HCT116 (cell line): Measurements from ENCODE around the gene GMPR2. TPM values are rescaled to one million over a fixed set of nuclear protein-coding genes. Genes with fewer than 3 reads are reported as not detected.

Experiments used
- ATAC-seq: fragments of 200-7000 bp; cut with Tn5 transposase; 2 replicates; pipeline ENCODE4 v1.9.1; 2020; ENCODE audit warnings: mild to moderate bottlenecking, moderate library complexity
- BruUV-seq: library from RNA; stranded (reverse); fragments of 400-500 nt; replicated peaks from 2 replicates; lab custom pipeline; 2021; lab: Mats Ljungman, UMichigan
- CTCF ChIA-PET: fragments of 300-600 bp; sonication (Branson Sonifier 250); formaldehyde crosslinking; loops from one replicate; lab custom pipeline; 2021; ENCODE audit warnings: antibody characterized with exemption; lab: Charles Lee
- POLR2A ChIA-PET: fragments of 300-600, 350-600 bp; sonication (Branson Sonifier 250); formaldehyde crosslinking; loops from one replicate; lab custom pipeline; 2021; ENCODE audit warnings: antibody characterized with exemption; lab: Charles Lee
- RAD21 ChIA-PET, 2 experiments: fragments of 300-600 bp; sonication (Branson Sonifier 250); formaldehyde crosslinking; loops; one replicate each; lab custom pipeline; 2023; ENCODE audit warnings: low total read pairs in 2 of 2; ENCODE audit not compliant: uncharacterized antibody in 2 of 2, unreplicated experiment in 2 of 2, low non-redundant PET in 1 of 2; lab: Charles Lee
- DNase-seq: peaks from one replicate; pipeline ENCODE4 v3.0.0-alpha.2; 2010; ENCODE audit warnings: low read depth, low spot score
- H2AFZ ChIP-seq: fragments of 200-600 bp; shearing (Covaris generic), sonication (generic); 2 replicates; pipeline ENCODE4 v1.6.1; 2017; ENCODE audit warnings: low read depth, mixed run types, mixed read lengths, antibody characterized with exemption, low read length; ENCODE audit not compliant: poor library complexity, severe bottlenecking
- H3K27ac ChIP-seq: 2 replicates; pipeline ENCODE4 v1.5.1; 2012; ENCODE audit warnings: low read depth, low read length
- H3K27me3 ChIP-seq: fragments of 200-600 bp; sonication (generic); 2 replicates; pipeline ENCODE4 v1.6.1; 2016; ENCODE audit warnings: mixed run types, low read length, mixed read lengths; ENCODE audit not compliant: insufficient read depth
- H3K36me3 ChIP-seq, 2 experiments: fragments of 200-500 bp in 1 of 2; fragments of 200-600 bp in 1 of 2; sonication (Bioruptor generic) in 1 of 2; sonication (generic) in 1 of 2; 2 replicates each; pipeline versions ENCODE4 v1.5.1 to v1.6.1; 2014 to 2016; ENCODE audit warnings: low read length in 2 of 2, inconsistent platforms in 1 of 2, mixed read lengths in 1 of 2, mixed run types in 1 of 2; ENCODE audit not compliant: insufficient read depth in 2 of 2, control insufficient read depth in 1 of 2
- H3K4me1 ChIP-seq, 2 experiments: fragments of 200-600 bp in 1 of 2; sonication (generic) in 1 of 2; 2 replicates each; pipeline versions ENCODE4 v1.5.1 to v1.6.1; 2012 to 2017; ENCODE audit warnings: low read length in 2 of 2, inconsistent platforms in 1 of 2, mild to moderate bottlenecking in 1 of 2, mixed read lengths in 1 of 2, mixed run types in 1 of 2, moderate library complexity in 1 of 2; ENCODE audit not compliant: insufficient read depth in 2 of 2, control insufficient read depth in 1 of 2
- H3K4me2 ChIP-seq: fragments of 200-600 bp; sonication (generic); 2 replicates; pipeline ENCODE4 v1.6.1; 2017; ENCODE audit warnings: mixed run types, low read length, mixed read lengths
- H3K4me3 ChIP-seq, 2 experiments: fragments of 200-600 bp in 1 of 2; sonication (generic) in 1 of 2; replicated peaks in 1 of 2; 2 replicates each; pipeline ENCODE4 v1.5.1; 2011 to 2016; ENCODE audit warnings: low read length in 2 of 2, control low read depth in 1 of 2, low read depth in 1 of 2, mild to moderate bottlenecking in 1 of 2, mixed read lengths in 1 of 2, mixed run types in 1 of 2
- H3K79me2 ChIP-seq: fragments of 200-600 bp; sonication (generic); 2 replicates; pipeline ENCODE4 v1.6.1; 2017; ENCODE audit warnings: mild to moderate bottlenecking, mixed run types, low read length, moderate library complexity, mixed read lengths; ENCODE audit not compliant: insufficient read depth
- H3K9ac ChIP-seq: fragments of 200-600 bp; sonication (generic); 2 replicates; pipeline ENCODE4 v1.6.1; 2016; ENCODE audit warnings: low read length, mixed read lengths
- H3K9me2 ChIP-seq: fragments of 200-600 bp; sonication (generic), shearing (Covaris generic); 2 replicates; pipeline ENCODE4 v1.6.1; 2017; ENCODE audit warnings: mixed run types, mild to moderate bottlenecking, moderate library complexity; ENCODE audit not compliant: insufficient read depth
- H3K9me3 ChIP-seq, 2 experiments: fragments of 200-500 bp in 1 of 2; fragments of 200-600 bp in 1 of 2; sonication (Bioruptor generic) in 1 of 2; sonication (generic) in 1 of 2; 2 replicates each; pipeline ENCODE4 v1.6.1; 2014 to 2017; ENCODE audit warnings: low read length in 2 of 2, mixed read lengths in 2 of 2, inconsistent platforms in 1 of 2, low read depth in 1 of 2, mild to moderate bottlenecking in 1 of 2, mixed run types in 1 of 2, moderate library complexity in 1 of 2; ENCODE audit not compliant: control insufficient read depth in 1 of 2, insufficient read depth in 1 of 2
- H4K20me1 ChIP-seq: fragments of 200-600 bp; sonication (generic), shearing (Covaris generic); 2 replicates; pipeline ENCODE4 v1.6.1; 2017; ENCODE audit warnings: mixed run types, mild to moderate bottlenecking, moderate library complexity; ENCODE audit not compliant: insufficient read depth
- CBX3 ChIP-seq: IDR thresholded peaks from 2 replicates; pipeline ENCODE4 v1.6.1; 2012; ENCODE audit warnings: low read depth
- CEBPB ChIP-seq: IDR thresholded peaks from 2 replicates; pipeline ENCODE4 v1.6.1; 2012; ENCODE audit warnings: low read depth
- ELF1 ChIP-seq: IDR thresholded peaks from 2 replicates; pipeline ENCODE4 v1.6.1; 2012; ENCODE audit warnings: low read depth, borderline replicate concordance
- EZH2 ChIP-seq: fragments of 200-600 bp; sonication (generic); IDR thresholded peaks from 2 replicates; pipeline ENCODE4 v1.6.1; 2017; ENCODE audit warnings: antibody characterized with exemption, mixed run types
- EZH2phosphoT487 ChIP-seq: fragments of 200-600 bp; IDR thresholded peaks from 2 replicates; pipeline ENCODE4 v1.6.1; 2018; ENCODE audit warnings: antibody characterized with exemption, borderline replicate concordance
- JUND ChIP-seq: IDR thresholded peaks from 2 replicates; pipeline ENCODE4 v1.6.1; 2012
- POLR2A ChIP-seq: IDR thresholded peaks from 2 replicates; pipeline ENCODE4 v1.7.0; 2011; ENCODE audit warnings: borderline replicate concordance; ENCODE audit not compliant: insufficient read depth, insufficient read length; ENCODE audit errors: extremely low read depth
- POLR2AphosphoS5 ChIP-seq: IDR thresholded peaks from 2 replicates; pipeline ENCODE4 v1.6.1; 2011; ENCODE audit warnings: mild to moderate bottlenecking, low read depth, low read length, moderate library complexity
- RAD21 ChIP-seq: IDR thresholded peaks from 2 replicates; pipeline ENCODE4 v1.6.1; 2012; ENCODE audit warnings: low read depth, mild to moderate bottlenecking
- SIN3A ChIP-seq: IDR thresholded peaks from 2 replicates; pipeline ENCODE4 v1.6.1; 2012; ENCODE audit warnings: low read depth
- SP1 ChIP-seq: IDR thresholded peaks from 2 replicates; pipeline ENCODE4 v1.6.1; 2012; ENCODE audit warnings: low read depth
- TCF7L2 ChIP-seq: IDR thresholded peaks from 2 replicates; pipeline ENCODE4 v1.7.0; 2011; ENCODE audit warnings: borderline replicate concordance, inconsistent platforms; ENCODE audit not compliant: insufficient read depth, insufficient read length; ENCODE audit errors: extremely low read depth
- YY1 ChIP-seq: IDR thresholded peaks from 2 replicates; pipeline ENCODE4 v1.6.1; 2011; ENCODE audit warnings: low read length, low read depth, moderate library complexity, mild to moderate bottlenecking; ENCODE audit not compliant: insufficient replicate concordance; ENCODE audit errors: extremely low read depth
- ZFX ChIP-seq: fragments of 450-650 bp; IDR thresholded peaks from 2 replicates; pipeline ENCODE4 v1.6.1; 2017
- intact Hi-C: fragments of 100-400 bp; cut with micrococcal nuclease; formaldehyde crosslinking; loops from 2 replicates; pipeline ENCODE4 v1.10.0; 2022
- total RNA-seq: library from RNA; stranded (reverse); gene quantifications from one replicate; pipeline ENCODE4 v1.2.1, GENCODE V29; 2021; ENCODE audit not compliant: unreplicated experiment
- TF ChIP-seq, protein P1 (sequence below): IDR thresholded peaks from 2 replicates; pipeline ENCODE4 v1.6.1; 2012
- TF ChIP-seq, protein P2 (sequence below): IDR thresholded peaks from 2 replicates; pipeline ENCODE4 v1.6.1; 2012
- TF ChIP-seq, protein P3 (sequence below), 3 experiments: fragments of 200-600 bp in 1 of 3; sonication (generic) in 1 of 3; IDR thresholded peaks in 2 of 3; conservative IDR thresholded peaks in 1 of 3; 2 replicates each; pipeline ENCODE4 v1.5.1; 2012 to 2017; ENCODE audit warnings: low read depth in 2 of 3, low read length in 2 of 3, antibody characterized with exemption in 1 of 3, borderline replicate concordance in 1 of 3, control low read depth in 1 of 3, mild to moderate bottlenecking in 1 of 3, mixed read lengths in 1 of 3, mixed run types in 1 of 3, moderate library complexity in 1 of 3; ENCODE audit not compliant: insufficient read depth in 1 of 3

Gene GMPR2
- total RNA-seq, 1 experiment from 2014 or later: 66.9 TPM

DNA sequence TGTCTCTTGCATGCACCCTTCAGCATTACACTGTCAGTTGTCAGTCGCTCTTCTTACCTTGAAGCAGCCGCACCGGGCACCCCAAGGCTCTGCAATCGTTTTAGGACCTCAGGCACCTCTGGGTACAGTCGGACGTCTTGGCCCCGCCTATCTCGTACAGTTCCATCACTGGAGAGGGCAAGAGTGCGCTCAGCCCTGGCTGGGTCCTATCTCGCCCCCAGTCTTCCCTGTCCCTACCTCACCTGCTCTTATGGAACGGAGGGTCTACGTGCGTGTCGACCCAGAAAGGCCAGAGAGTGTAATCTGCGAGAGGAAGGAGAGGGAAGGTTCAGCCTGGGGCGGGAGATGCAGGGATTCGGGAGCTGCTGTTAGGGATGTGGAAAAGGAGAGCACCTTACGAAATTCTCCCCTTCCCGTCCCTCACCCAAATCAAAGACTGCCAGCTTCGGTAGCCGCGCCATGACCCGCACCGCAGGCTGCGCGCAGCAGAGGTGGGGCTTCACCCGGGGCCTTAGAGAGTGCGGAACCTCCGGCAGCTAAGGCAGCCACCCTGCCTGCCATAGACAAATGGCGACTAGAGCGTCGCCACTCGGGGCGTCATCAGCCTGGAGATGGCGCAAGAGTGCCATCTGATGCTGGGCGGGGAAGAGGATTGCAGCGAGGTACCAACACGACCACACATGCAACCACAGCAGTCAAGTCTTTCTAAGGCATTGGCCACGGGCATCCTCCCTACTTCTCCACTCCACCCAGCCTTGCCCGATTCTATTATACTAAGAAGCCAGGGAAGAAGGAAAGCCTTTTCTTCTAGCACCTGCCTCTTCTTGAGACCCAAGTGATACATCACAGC, 17.0 kb upstream of the GMPR2 start, which contains the start of gene MDP1:
MDP1 (minus strand) TSS at position 572 of the 850 bp plus-strand sequence; CDS start at position 461, 111 bp downstream.
- DNase-seq: peak; percentile 78
- ATAC-seq: peak; percentile 72

More for the DNA sequence above, 17.0 kb upstream of the GMPR2 start, which contains the start of gene MDP1:
- POLR2A ChIA-PET: interaction anchor here (1.1 to 1.2 kb wide), 2 partner anchors 13 to 27 kb away, joined by 3 to 6 read pairs; partner anchors contain the start of gene TINF2
- Histone ChIP-seq H3K4me1 (peaks cover 22 to 29% of the 10 kb centered on the region in 2 experiments), H3K27ac (peak within 1 kb of the TSS; percentile 88), H3K36me3 (peaks cover 0 to 4% of the 10 kb centered on the region in 2 experiments; a peak in 2 of 4 replicates), H4K20me1 (no peaks in the 10 kb centered on the region), H3K9me3 (no peaks in the 10 kb centered on the region), H3K4me3 (peak within 1 kb of the TSS; percentile 87 to 97), H3K9me2 (no peaks in the 10 kb centered on the region), H2AFZ (no peak within 1 kb of the TSS), H3K9ac (peak within 1 kb of the TSS; percentile 77), H3K27me3 (no peaks in the 10 kb centered on the region), H3K79me2 (peaks cover 30% of the 10 kb centered on the region), H3K4me2 (peak within 1 kb of the TSS; percentile 87)
- RAD21 ChIA-PET: no interaction called here
- CTCF ChIA-PET: interaction anchor here (0.8 to 1.5 kb wide), 6 partner anchors 13 to 93 kb away, joined by 3 to 10 read pairs (median 4); partner anchors contain the start of genes DHRS1, IRF9, NOP9 and RABGGTA
- intact Hi-C loops: loop anchor here (1.0 to 10.0 kb wide), 3 partner anchors 17 to 219 kb away; partner anchors contain the start of genes GMPR2 and NEDD8
- TF ChIP-seq ELF1: no peak; the same call in 1 of the 2 replicates
- TF ChIP-seq RAD21: peak; percentile 61
- TF ChIP-seq POLR2AphosphoS5: peak; percentile 88
- TF ChIP-seq EZH2: no peak
- peak; percentile 90 for TF ChIP-seq CBX3
- peak; percentile 51; the same call in 1 of the 2 replicates for TF ChIP-seq ZFX
- no peak for TF ChIP-seq EZH2phosphoT487
- peak; percentile 83 for TF ChIP-seq SIN3A
- TF ChIP-seq SP1: peak; percentile 47
- TF ChIP-seq, protein P1, sequence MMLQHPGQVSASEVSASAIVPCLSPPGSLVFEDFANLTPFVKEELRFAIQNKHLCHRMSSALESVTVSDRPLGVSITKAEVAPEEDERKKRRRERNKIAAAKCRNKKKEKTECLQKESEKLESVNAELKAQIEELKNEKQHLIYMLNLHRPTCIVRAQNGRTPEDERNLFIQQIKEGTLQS: no peak
- TF ChIP-seq TCF7L2: peak; percentile 48
- peak; percentile 75 for TF ChIP-seq POLR2A
- peak; percentile 88 for TF ChIP-seq CEBPB
- TF ChIP-seq, protein P2, sequence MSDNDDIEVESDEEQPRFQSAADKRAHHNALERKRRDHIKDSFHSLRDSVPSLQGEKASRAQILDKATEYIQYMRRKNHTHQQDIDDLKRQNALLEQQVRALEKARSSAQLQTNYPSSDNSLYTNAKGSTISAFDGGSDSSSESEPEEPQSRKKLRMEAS: peak; percentile 83
- TF ChIP-seq, protein P3, sequence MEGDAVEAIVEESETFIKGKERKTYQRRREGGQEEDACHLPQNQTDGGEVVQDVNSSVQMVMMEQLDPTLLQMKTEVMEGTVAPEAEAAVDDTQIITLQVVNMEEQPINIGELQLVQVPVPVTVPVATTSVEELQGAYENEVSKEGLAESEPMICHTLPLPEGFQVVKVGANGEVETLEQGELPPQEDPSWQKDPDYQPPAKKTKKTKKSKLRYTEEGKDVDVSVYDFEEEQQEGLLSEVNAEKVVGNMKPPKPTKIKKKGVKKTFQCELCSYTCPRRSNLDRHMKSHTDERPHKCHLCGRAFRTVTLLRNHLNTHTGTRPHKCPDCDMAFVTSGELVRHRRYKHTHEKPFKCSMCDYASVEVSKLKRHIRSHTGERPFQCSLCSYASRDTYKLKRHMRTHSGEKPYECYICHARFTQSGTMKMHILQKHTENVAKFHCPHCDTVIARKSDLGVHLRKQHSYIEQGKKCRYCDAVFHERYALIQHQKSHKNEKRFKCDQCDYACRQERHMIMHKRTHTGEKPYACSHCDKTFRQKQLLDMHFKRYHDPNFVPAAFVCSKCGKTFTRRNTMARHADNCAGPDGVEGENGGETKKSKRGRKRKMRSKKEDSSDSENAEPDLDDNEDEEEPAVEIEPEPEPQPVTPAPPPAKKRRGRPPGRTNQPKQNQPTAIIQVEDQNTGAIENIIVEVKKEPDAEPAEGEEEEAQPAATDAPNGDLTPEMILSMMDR (IDR thresholded peaks at IDR 0.05 in 2 of 3, conservative IDR thresholded peaks at IDR 0.05 in 1 of 3; ENCODE audit: borderline replicate concordance in 1 of 3, insufficient read depth in 1 of 3, low read depth in 2 of 3, low read length in 2 of 3): peak; percentile 23 to 64 (median 40); a peak in 3 of 6 replicates
- TF ChIP-seq JUND: peak; percentile 37; the same call in 1 of the 2 replicates
- peak; percentile 87 for TF ChIP-seq YY1
- TSS peak; percentile 16 for BruUV-seq
